Cortex of kidney (tissue), 1 donor: ENCODE results near the gene GTF2E1.

Source experiments
- DNase-seq: peaks from one replicate; lab custom pipeline; 2025; lab: John Stamatoyannopoulos, UW

GTF2E1 gene

DNA sequence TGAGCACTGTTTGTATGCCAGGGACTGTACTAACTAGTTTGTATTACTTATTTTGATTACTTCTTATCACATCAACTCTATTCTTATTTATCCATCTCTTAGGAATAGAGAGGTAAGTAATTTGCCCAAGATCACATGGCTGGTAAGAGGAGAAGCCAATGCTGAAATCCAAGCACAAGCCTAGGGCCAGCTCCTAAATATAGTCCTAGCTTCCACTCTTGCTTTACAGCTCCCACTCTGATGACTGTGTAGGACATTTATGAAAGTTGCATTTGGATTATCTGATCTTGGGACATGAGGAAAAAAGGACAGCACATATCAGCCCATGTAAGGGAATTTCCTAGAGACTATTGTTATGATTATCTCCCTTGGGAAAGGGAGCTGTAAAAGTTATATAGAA is 58.1 kb downstream of the GTF2E1 start:
- no peak for DNase-seq

DNA sequence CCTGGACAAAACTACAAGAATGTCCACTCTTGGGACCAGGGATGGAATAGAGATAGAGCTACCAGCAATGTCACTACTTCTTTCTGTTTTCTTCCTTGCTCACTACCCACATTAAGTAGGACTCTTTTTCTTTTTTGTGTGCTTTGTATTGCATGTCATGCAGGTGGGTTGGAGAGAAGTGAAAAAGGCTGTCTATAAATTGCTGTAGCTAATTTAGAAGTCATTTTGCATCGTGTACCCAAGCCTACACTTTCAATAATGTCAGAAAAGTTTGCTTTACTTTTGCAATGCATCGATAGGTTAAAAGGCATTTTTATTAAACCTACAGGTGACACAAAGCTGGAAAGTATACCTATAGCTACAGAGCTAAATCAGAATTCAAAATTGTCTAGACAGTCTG is 58.9 kb downstream of the GTF2E1 start:
- DNase-seq: no peak

DNA sequence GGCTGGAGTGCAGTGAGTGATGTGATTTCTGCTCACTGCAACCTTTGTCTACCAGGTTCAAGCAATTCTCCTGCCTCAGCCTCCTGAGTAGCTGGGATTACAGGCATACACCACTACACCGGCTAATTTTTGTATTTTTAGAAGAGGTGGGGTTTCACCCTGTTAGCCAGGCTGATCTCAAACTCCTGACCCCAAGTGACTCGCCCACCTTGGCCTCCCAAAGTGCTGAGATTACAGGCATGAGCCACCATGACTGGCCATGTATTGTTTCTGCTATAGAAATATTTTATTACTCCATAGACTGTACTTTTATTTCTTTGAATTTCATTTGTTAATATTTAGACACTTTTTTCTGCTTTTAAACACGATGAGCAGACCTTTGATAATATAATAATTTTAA is 60.4 kb downstream of the GTF2E1 start:
- DNase-seq: no peak

DNA sequence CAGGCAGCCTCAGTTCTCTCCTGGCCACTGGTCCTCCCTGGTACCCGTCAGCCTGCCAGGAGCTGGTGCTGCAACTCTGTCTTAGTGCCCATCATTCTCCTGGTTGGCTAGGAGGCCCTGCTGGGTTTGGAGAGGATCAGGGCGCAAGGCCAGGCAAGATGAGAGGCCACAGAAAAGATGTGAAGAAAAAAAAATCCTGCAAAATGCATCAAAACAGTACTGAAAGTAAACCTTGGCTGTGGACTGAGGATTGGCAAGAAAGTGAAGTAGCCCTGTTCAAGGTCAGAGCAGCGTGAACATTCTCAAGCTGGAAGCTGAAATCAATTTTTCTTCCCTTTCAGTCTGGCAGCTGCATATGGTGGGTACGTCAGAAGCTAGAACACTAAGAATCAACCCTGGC is 74.2 kb downstream of the GTF2E1 start:
- no peak for DNase-seq

DNA sequence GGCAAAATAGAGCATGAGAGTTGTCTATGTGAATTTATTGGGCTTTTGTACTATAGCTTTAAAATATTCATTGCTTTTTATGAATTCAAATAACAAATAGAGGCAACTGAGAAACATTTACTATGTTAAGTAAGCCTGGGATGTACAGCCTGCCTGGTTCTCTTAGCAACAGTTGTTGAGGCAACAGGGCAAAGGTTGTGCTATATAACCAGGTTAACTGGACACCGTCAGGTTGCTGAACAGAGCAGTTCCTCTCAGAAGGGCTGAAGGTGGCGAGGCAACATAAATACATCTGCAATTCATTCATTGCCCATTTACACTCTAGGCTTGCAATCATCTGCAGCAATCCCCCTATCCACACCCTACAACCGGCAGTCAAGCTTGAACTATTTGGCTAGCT is 78.2 kb downstream of the GTF2E1 start:
- no peak for DNase-seq

DNA sequence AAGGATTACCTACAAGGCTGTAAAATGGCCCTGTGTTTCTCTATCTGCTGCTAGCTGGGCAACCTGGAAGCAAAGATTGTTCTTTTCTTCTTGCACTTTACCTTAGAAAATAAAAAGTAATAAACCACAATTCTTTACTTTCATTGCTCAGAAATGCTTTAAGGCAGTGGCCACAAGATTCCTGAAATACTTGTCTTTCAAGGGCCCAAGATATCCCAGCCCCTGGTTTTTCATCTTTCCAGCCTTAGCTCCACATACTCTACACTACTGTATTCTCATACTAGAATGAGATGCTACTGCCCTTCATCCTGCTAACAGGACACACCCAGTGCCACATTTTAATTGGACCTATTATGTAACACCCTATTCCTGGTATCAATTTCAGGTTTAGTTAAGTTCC is 78.9 kb downstream of the GTF2E1 start:
- DNase-seq: no peak

DNA sequence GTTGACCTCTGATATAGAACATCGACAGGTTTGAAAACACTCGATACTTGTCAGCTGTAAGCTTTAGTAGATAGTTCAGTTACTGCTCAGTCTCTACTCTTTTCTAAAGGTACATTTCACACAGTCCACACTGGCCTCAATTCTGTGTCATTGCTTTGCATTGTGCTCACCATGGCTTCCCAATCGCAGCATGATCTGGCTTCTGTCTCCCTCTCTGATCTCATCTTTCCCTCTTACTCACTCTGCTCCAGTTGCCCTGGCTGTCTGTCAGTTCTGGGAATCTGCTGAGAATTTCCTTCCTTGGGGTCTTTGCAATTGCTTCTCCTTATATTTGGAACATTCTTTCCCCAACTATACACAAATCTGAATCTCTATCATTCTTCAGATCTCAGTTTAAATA is 80.6 kb downstream of the GTF2E1 start:
- DNase-seq: no peak

DNA sequence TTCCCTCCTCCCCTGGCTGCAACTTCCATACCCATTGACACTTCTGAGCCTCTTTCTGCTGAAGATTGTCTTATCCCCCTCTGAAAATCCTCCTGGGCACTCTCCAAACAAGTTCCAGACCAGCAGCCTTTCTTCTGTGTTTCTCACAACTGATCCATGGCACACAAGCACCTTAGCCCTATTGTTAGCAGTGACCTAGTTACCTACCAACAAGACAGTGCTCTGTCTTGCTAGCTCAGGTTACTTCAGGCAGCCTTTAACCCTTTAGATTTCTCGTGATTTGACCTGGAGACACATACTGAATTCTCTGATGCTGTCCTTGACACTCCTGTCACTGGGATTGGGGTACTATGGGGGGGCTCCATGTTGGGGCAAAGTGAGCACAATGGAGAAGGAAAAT is 82.1 kb downstream of the GTF2E1 start:
- no peak for DNase-seq

DNA sequence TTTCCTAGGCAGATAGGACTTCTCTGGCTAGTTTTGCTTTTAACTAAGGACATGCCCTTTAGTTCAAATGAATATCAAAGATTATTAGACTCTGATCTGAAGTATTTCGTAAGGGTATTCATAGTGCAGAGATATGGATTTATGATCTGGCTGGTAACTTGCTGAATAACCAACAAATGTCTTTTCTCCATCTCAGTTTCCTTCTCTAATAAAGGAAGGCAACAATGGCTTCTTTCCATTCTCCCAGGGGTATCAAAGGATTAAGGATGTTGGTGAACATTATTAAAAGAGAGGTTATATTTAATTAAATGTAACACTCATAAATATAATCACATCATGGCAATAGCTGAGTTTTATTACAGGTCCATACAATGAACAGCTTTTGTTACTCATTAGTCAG is 86.3 kb downstream of the GTF2E1 start:
- DNase-seq: no peak

DNA sequence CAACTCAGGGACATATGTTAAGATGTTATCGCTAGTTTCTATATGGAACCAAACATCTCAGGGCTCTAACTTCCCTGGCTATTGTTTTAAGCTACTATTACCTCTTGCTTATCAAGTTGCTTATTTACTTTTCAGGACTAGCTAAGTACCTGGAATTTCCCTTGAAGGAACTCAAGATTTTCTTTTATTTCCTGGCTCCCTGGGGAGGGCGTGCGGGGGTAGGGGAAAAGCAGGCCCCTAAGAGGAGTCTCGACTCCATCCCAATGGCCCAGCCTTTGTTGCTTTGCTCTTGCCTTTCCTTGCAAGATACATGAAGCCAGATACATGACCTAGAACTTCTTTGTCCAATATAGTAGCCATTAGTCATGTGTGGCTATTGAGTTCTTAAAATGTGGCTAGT is 88.5 kb downstream of the GTF2E1 start:
- no peak for DNase-seq
